ENCODE results near the gene PCDHA7.
"Not testable (repeated sequence)": the region's sequence is repeated elsewhere in the genome, so short reads cannot be mapped to it uniquely, and the experiment has no call there.

GRCh38 chr5:140849831-140850634 lies 16.0 kb downstream of the PCDHA7 start:
- TF ChIP-seq, protein P1, sequence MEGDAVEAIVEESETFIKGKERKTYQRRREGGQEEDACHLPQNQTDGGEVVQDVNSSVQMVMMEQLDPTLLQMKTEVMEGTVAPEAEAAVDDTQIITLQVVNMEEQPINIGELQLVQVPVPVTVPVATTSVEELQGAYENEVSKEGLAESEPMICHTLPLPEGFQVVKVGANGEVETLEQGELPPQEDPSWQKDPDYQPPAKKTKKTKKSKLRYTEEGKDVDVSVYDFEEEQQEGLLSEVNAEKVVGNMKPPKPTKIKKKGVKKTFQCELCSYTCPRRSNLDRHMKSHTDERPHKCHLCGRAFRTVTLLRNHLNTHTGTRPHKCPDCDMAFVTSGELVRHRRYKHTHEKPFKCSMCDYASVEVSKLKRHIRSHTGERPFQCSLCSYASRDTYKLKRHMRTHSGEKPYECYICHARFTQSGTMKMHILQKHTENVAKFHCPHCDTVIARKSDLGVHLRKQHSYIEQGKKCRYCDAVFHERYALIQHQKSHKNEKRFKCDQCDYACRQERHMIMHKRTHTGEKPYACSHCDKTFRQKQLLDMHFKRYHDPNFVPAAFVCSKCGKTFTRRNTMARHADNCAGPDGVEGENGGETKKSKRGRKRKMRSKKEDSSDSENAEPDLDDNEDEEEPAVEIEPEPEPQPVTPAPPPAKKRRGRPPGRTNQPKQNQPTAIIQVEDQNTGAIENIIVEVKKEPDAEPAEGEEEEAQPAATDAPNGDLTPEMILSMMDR (IDR thresholded peaks at IDR 0.05) = not testable (repeated sequence)
- not testable (repeated sequence) for TF ChIP-seq ZFX (IDR thresholded peaks at IDR 0.05; ENCODE audit: borderline replicate concordance)
